ENCODE measurements around the gene DEAF1.

- TF ChIP-seq CTCF (conservative IDR thresholded peaks at IDR 0.05; ENCODE audit: low read depth, low read length) (no peak), EZH2 (IDR thresholded peaks at IDR 0.05; ENCODE audit: low read length, unreplicated experiment) (no peak), EZH2phosphoT487 (IDR thresholded peaks at IDR 0.05; ENCODE audit: borderline replicate concordance, low read length) (no peak)
Measured at GRCh38 chr11:650482-650881, 44.5 kb downstream of the DEAF1 start.

Measured in PC-3 (cell line).